HG03354 (cell line): ENCODE data around the gene GSS.

Experiments
- ATAC-seq: cut with Tn5 transposase; IDR thresholded peaks from one replicate; pipeline ENCODE4 v1.9.1; 2021; ENCODE audit warnings: mild to moderate bottlenecking; ENCODE audit not compliant: unreplicated experiment, poor library complexity, severe bottlenecking

Gene GSS

GRCh38 chr20:34951652-34952051 is 4.0 kb downstream of the GSS start:
- ATAC-seq, result no peak

- no peak for ATAC-seq
Measured at GRCh38 chr20:34951252-34951651, 4.4 kb downstream of the GSS start.

GRCh38 chr20:34949120-34949519 is 6.5 kb downstream of the GSS start:
- no peak for ATAC-seq

GRCh38 chr20:34948030-34948429 is 7.6 kb downstream of the GSS start:
- no peak for ATAC-seq

- no peak for ATAC-seq
Measured at GRCh38 chr20:34947336-34947735, 8.3 kb downstream of the GSS start.

GRCh38 chr20:34946661-34947060 is 8.9 kb downstream of the GSS start:
- no peak for ATAC-seq

- no peak for ATAC-seq
Measured at GRCh38 chr20:34945315-34946077, 10.1 kb downstream of the GSS start.

GRCh38 chr20:34943808-34944567 is 11.6 kb downstream of the GSS start:
- no peak for ATAC-seq

- ATAC-seq, result no peak
Measured at GRCh38 chr20:34942301-34942700, 13.3 kb downstream of the GSS start.

- ATAC-seq, result no peak
Measured at GRCh38 chr20:34941226-34941625, 14.4 kb downstream of the GSS start.

- ATAC-seq, result no peak
Measured at GRCh38 chr20:34940081-34940481, 15.5 kb downstream of the GSS start.

GRCh38 chr20:34938466-34939163 is 17.0 kb downstream of the GSS start:
- no peak for ATAC-seq

- ATAC-seq, result no peak
Measured at GRCh38 chr20:34931771-34932170, 23.8 kb downstream of the GSS start.

- no peak for ATAC-seq
Measured at GRCh38 chr20:34928411-34928810, 27.2 kb downstream of the GSS start.

GRCh38 chr20:34927736-34928135 is 27.9 kb downstream of the GSS start:
- ATAC-seq, result no peak

- ATAC-seq, result no peak
Measured at GRCh38 chr20:34926581-34926980, 29.0 kb downstream of the GSS start.

GRCh38 chr20:34925981-34926380 is 29.6 kb downstream of the GSS start:
- ATAC-seq, result no peak

GRCh38 chr20:34925341-34925740 is 30.3 kb downstream of the GSS start:
- ATAC-seq, result no peak

- no peak for ATAC-seq
Measured at GRCh38 chr20:34923414-34923813, 32.2 kb downstream of the GSS start.

- ATAC-seq, result no peak
Measured at GRCh38 chr20:34922654-34923381, 32.8 kb downstream of the GSS start.
